Osteoblast (primary cell): ENCODE data around the gene TAF11L11. TPM values are rescaled to one million over a fixed set of nuclear protein-coding genes. Genes with fewer than 3 reads are reported as not detected.
"Not testable (repeated sequence)": the region's sequence is repeated elsewhere in the genome, so short reads cannot be mapped to it uniquely, and the experiment has no call there.

Experiments used
- DNase-seq: peaks from one replicate; pipeline ENCODE4 v3.0.0; 2011; ENCODE audit warnings: low spot score, mixed read lengths; ENCODE audit not compliant: insufficient read length; ENCODE audit errors: missing footprints
- H2AFZ ChIP-seq: 2 replicates; pipeline ENCODE4 v1.6.0; 2011; ENCODE audit warnings: mild to moderate bottlenecking, low read length
- H3K27ac ChIP-seq: 2 replicates; pipeline ENCODE4 v1.5.1; 2011; ENCODE audit warnings: mild to moderate bottlenecking, low read depth, low read length, moderate library complexity
- H3K27me3 ChIP-seq: 2 replicates; pipeline ENCODE4 v1.6.0; 2012; ENCODE audit warnings: mild to moderate bottlenecking, control low read depth, inconsistent platforms, low read length, moderate library complexity; ENCODE audit not compliant: insufficient read depth
- H3K36me3 ChIP-seq: 2 replicates; pipeline ENCODE4 v1.5.1; 2011; ENCODE audit warnings: mild to moderate bottlenecking, low read length, control low read depth, moderate library complexity; ENCODE audit not compliant: insufficient read depth
- H3K4me1 ChIP-seq: 2 replicates; pipeline ENCODE4 v1.5.1; 2011; ENCODE audit warnings: mild to moderate bottlenecking, low read length, control low read depth, moderate library complexity; ENCODE audit not compliant: insufficient read depth
- H3K4me2 ChIP-seq: 2 replicates; pipeline ENCODE4 v1.6.0; 2011; ENCODE audit warnings: mild to moderate bottlenecking, low read length; ENCODE audit not compliant: insufficient read depth
- H3K4me3 ChIP-seq: fragments of 200-600 bp; sonication (generic); 3 replicates; pipeline ENCODE4 v1.5.1; 2012; ENCODE audit warnings: mild to moderate bottlenecking, low read length, inconsistent platforms; ENCODE audit not compliant: insufficient read depth
- H3K79me2 ChIP-seq: 2 replicates; pipeline ENCODE4 v1.6.0; 2012; ENCODE audit warnings: mild to moderate bottlenecking, low read length, control low read depth, inconsistent platforms; ENCODE audit not compliant: insufficient read depth
- H3K9me3 ChIP-seq: 2 replicates; pipeline ENCODE4 v1.5.1; 2011; ENCODE audit warnings: low read depth, low read length, control low read depth
- H4K20me1 ChIP-seq: 2 replicates; pipeline ENCODE4 v1.6.0; 2012; ENCODE audit warnings: mild to moderate bottlenecking, low read length, control low read depth; ENCODE audit not compliant: insufficient read depth
- CTCF ChIP-seq: IDR thresholded peaks from 2 replicates; pipeline ENCODE4 v1.5.1; 2011; ENCODE audit warnings: mild to moderate bottlenecking, low read depth, low read length, moderate library complexity; ENCODE audit errors: extremely low read depth
- small RNA-seq: library from RNA; depleted of rRNA; stranded (forward); fragments of <200 nt; gene quantifications from one replicate; pipeline ENCODE3, GENCODE V24; 2012
- total RNA-seq: library from RNA; depleted of rRNA; stranded (reverse); fragments of >200 nt; gene quantifications from 2 replicates; pipeline ENCODE4 v1.2.3, GENCODE V29; 2012

Gene TAF11L11
- total RNA-seq, 1 donor, result not detected

GRCh38 chr5:17634160-17634559, 30.2 kb downstream of the TAF11L11 start, which contains the start of gene TAF11L14:
Gene TAF11L14, plus strand, starts transcription at chr5:17634460.
- Histone ChIP-seq H3K36me3 (no peaks in the 10 kb centered on the region), H3K4me1 (no peaks in the 10 kb centered on the region), H3K79me2 (no peaks in the 10 kb centered on the region), H3K9me3 (no peaks in the 10 kb centered on the region), H4K20me1 (no peaks in the 10 kb centered on the region), H2AFZ (no peak within 1 kb of the TSS), H3K4me3 (no peak within 1 kb of the TSS), H3K4me2 (no peak within 1 kb of the TSS), H3K27me3 (no peaks in the 10 kb centered on the region), H3K27ac (no peak within 1 kb of the TSS)
- no peak for DNase-seq
- TF ChIP-seq CTCF, result no peak

- H3K4me3 ChIP-seq, DNase-seq, H3K4me1 ChIP-seq, H3K4me2 ChIP-seq, H4K20me1 ChIP-seq, H3K27me3 ChIP-seq, H3K36me3 ChIP-seq, H3K9me3 ChIP-seq, H2AFZ ChIP-seq, H3K79me2 ChIP-seq, H3K27ac ChIP-seq: not testable (repeated sequence)
Observed at GRCh38 chr5:17649232-17649631, 45.2 kb downstream of the TAF11L11 start.

- not testable (repeated sequence) for H3K9me3 ChIP-seq, H2AFZ ChIP-seq, H3K4me3 ChIP-seq, H4K20me1 ChIP-seq, H3K27ac ChIP-seq, H3K36me3 ChIP-seq, H3K27me3 ChIP-seq, DNase-seq, H3K4me1 ChIP-seq, H3K4me2 ChIP-seq, H3K79me2 ChIP-seq
Observed at GRCh38 chr5:17655201-17655759, 51.3 kb downstream of the TAF11L11 start.

Small RNA genes within 50 kb of the gene (small RNA-seq; reads per million reads assigned to genes)
- gene AC233724.1 (not detected), gene AC233724.2 (not detected), gene AC233724.3 (not detected), gene AC233724.4 (not detected), gene AC233724.6 (not detected), gene AC233724.7 (not detected)

Other genes starting within 250 kb of the TAF11L11 start
- gene TAF11L2, start 106.0 kb upstream of the TAF11L11 start, total RNA-seq, result not detected in 2 replicates
- gene TAF11L3, start 85.8 kb upstream of the TAF11L11 start, total RNA-seq, result not detected in 2 replicates
- not detected in 2 replicates for gene TAF11L4, start 82.4 kb upstream of the TAF11L11 start, total RNA-seq
- not detected in 2 replicates for gene TAF11L5, start 78.9 kb upstream of the TAF11L11 start, total RNA-seq
- gene TAF11L6, start 75.5 kb upstream of the TAF11L11 start, total RNA-seq, result not detected in 2 replicates
- not detected in 2 replicates for gene TAF11L7, start 18.4 kb upstream of the TAF11L11 start, total RNA-seq
- not detected in 2 replicates for gene TAF11L8, start 13.2 kb upstream of the TAF11L11 start, total RNA-seq
- gene TAF11L9, start 9.8 kb upstream of the TAF11L11 start, total RNA-seq, result not detected in 2 replicates
- not detected in 2 replicates for gene TAF11L10, start 6.4 kb upstream of the TAF11L11 start, total RNA-seq
- 0.29 TPM in 1 of 2 replicates, not detected in the other for gene TAF11L12, start 6.2 kb downstream of the TAF11L11 start, total RNA-seq
- not detected in 2 replicates for gene TAF11L13, start 27.9 kb downstream of the TAF11L11 start, total RNA-seq
- gene TAF11L14, start 30.3 kb downstream of the TAF11L11 start, total RNA-seq, result not detected in 2 replicates